Lung (tissue), 12 donors: ENCODE data around the gene UNC45B. TPM values are rescaled to one million over a fixed set of nuclear protein-coding genes. Genes with fewer than 3 reads are reported as not detected.

Experiments
- ATAC-seq: fragments of 200-7000 bp; cut with Tn5 transposase; one replicate; pipeline ENCODE4 v1.9.1; 2020; ENCODE audit warnings: moderate number of reproducible peaks; ENCODE audit not compliant: insufficient read depth, low FRiP score
- DNase-seq, 3 donors: peaks; one replicate each; pipeline ENCODE4 v3.0.0-alpha.2; 2013 to 2017
- H3K27ac ChIP-seq, 2 donors: one replicate each; pipeline ENCODE4 v1.5.1; 2013; ENCODE audit warnings: mild to moderate bottlenecking in 2 of 2, moderate library complexity in 2 of 2, control low read depth in 1 of 2, inconsistent platforms in 1 of 2, low read depth in 1 of 2, low read length in 1 of 2
- H3K27me3 ChIP-seq, 3 donors: one replicate each; pipeline ENCODE4 v1.5.1; 2013; ENCODE audit warnings: low read length in 2 of 3; ENCODE audit not compliant: control insufficient read depth in 3 of 3, insufficient read depth in 3 of 3
- H3K36me3 ChIP-seq, 4 donors: one replicate each; pipeline ENCODE4 v1.5.1; 2013; ENCODE audit warnings: low read length in 4 of 4, mild to moderate bottlenecking in 1 of 4, moderate library complexity in 1 of 4; ENCODE audit not compliant: control insufficient read depth in 4 of 4, insufficient read depth in 4 of 4
- H3K4me1 ChIP-seq, 5 donors: one replicate each; pipeline ENCODE4 v1.5.1; 2013; ENCODE audit warnings: low read length in 5 of 5, mild to moderate bottlenecking in 2 of 5, moderate library complexity in 1 of 5; ENCODE audit not compliant: control insufficient read depth in 5 of 5, insufficient read depth in 5 of 5
- H3K4me3 ChIP-seq: one replicate; pipeline ENCODE4 v1.5.1; 2013; ENCODE audit warnings: mild to moderate bottlenecking, control low read depth, moderate library complexity
- H3K9ac ChIP-seq, 2 donors: one replicate each; pipeline ENCODE4 v1.5.1; 2013; ENCODE audit warnings: low read length in 2 of 2, control low read depth in 1 of 2; ENCODE audit not compliant: insufficient read depth in 1 of 2
- H3K9me3 ChIP-seq, 4 donors: one replicate each; pipeline ENCODE4 v1.5.1; 2013; ENCODE audit warnings: low read length in 3 of 4, mild to moderate bottlenecking in 1 of 4, moderate library complexity in 1 of 4; ENCODE audit not compliant: control insufficient read depth in 4 of 4, insufficient read depth in 3 of 4
- WGBS, 2 donors: extraction: QIAGEN DNeasy Blood & Tissue Kit; methylation state at CpG; one replicate each; pipeline ENCODE4 v1.1.7; 2013; 5-methylcytosine and 5-hydroxymethylcytosine counted together
- polyA plus RNA-seq, 2 donors: library from polyadenylated mRNA; stranded (reverse); fragments of 200-250 nt; gene quantifications; one replicate each; pipeline ENCODE4 v1.2.1, GENCODE V29; 2013
- total RNA-seq, 2 donors: library from RNA; depleted of rRNA in 1 of 2; stranded (reverse); fragments of >200 nt in 1 of 2; gene quantifications; one replicate each; pipeline ENCODE4 v1.2.1, GENCODE V29; 2014 to 2021
- TF ChIP-seq, protein P1 (sequence below): IDR thresholded peaks from 2 replicates; pipeline ENCODE4 v1.5.1; 2012; ENCODE audit warnings: mild to moderate bottlenecking; ENCODE audit errors: control extremely low read depth, extremely low read depth
- donor health status: control.
- donor health status: control.
- donor health status: Bipolar disorder and iron deficiency.
- donor health status: healthy.
- donor health status: DM: yes; HTN: yes; CAD: no.

UNC45B gene
- total and polyA plus RNA-seq, 4 donors = 0.06 to 1.6 (median 0.29) TPM

DNA sequence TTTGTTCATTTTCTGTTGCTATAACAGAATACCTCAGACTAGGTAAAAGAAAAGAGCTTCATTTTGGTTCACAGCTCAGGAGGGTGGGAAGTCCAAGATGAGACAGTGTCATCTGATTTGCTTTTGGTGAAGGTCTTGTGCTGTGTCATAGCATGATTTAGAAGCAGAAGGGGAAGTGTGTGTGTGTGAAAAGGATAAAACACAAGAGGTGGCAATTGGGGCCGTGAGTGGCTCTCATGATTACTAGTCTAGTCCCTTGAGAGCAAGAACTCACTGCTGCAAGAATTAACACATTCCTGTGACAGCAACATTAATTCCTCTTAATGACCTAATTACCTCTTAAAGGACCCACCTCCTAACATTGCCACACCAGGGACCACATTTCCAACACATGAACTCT lies 38.2 kb downstream of the UNC45B start:
- TF ChIP-seq, protein P1, sequence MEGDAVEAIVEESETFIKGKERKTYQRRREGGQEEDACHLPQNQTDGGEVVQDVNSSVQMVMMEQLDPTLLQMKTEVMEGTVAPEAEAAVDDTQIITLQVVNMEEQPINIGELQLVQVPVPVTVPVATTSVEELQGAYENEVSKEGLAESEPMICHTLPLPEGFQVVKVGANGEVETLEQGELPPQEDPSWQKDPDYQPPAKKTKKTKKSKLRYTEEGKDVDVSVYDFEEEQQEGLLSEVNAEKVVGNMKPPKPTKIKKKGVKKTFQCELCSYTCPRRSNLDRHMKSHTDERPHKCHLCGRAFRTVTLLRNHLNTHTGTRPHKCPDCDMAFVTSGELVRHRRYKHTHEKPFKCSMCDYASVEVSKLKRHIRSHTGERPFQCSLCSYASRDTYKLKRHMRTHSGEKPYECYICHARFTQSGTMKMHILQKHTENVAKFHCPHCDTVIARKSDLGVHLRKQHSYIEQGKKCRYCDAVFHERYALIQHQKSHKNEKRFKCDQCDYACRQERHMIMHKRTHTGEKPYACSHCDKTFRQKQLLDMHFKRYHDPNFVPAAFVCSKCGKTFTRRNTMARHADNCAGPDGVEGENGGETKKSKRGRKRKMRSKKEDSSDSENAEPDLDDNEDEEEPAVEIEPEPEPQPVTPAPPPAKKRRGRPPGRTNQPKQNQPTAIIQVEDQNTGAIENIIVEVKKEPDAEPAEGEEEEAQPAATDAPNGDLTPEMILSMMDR = no peak
- WGBS, 2 donors = 28 to 53% methylated on average over 1 of the region's 1 CpG

DNA sequence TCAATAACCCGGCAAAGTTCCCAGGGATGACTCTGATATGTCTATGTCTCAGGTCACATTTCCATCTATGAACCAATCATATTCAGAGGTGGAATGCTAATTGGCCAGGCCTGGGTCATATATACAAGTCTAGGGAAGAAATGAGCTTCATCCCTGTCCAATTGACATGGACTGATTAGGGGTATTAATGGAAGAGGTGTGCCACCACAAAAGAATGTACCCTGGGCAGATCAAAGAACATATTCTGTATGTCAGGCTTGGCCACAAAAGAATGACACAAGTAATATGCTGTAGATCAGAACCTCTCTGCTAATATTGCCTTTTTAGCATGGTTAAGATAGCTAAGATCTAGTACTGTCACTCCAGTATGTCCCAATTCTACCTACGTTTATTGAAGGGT lies 39.9 kb downstream of the UNC45B start:
- Histone ChIP-seq H3K27ac (no peak overlapping the region), H3K36me3 (peaks cover 0 to 7% (median 0%) of the 10 kb centered on the region in 4 donors), H3K4me1 (no peaks in the 10 kb centered on the region), H3K9ac (no peak overlapping the region), H3K27me3 (peaks cover 0 to 9% (median 3%) of the 10 kb centered on the region in 3 donors), H3K9me3 (peaks cover 0 to 1% (median 0%) of the 10 kb centered on the region in 4 donors), H3K4me3 (no peak overlapping the region)
- DNase-seq (no peak), ATAC-seq (no peak)
- TF ChIP-seq, protein P1 = no peak
- WGBS, 2 donors = 87% methylated on average over 2 of the region's 2 CpGs

More for the DNA sequence above, 38.2 kb downstream of the UNC45B start:
- no peak for DNase-seq
- H3K4me1 ChIP-seq = no peaks in the 10 kb centered on the region
- no peak overlapping the region for H3K9ac ChIP-seq
- H3K27me3 ChIP-seq = peaks cover 0 to 9% (median 3%) of the 10 kb centered on the region in 3 donors
- peaks cover 0 to 7% (median 0%) of the 10 kb centered on the region in 4 donors for H3K36me3 ChIP-seq
- no peak overlapping the region for H3K4me3 ChIP-seq
- H3K9me3 ChIP-seq = peaks cover 0 to 1% (median 0%) of the 10 kb centered on the region in 4 donors
- H3K27ac ChIP-seq = no peak overlapping the region
- no peak for ATAC-seq

DNA sequence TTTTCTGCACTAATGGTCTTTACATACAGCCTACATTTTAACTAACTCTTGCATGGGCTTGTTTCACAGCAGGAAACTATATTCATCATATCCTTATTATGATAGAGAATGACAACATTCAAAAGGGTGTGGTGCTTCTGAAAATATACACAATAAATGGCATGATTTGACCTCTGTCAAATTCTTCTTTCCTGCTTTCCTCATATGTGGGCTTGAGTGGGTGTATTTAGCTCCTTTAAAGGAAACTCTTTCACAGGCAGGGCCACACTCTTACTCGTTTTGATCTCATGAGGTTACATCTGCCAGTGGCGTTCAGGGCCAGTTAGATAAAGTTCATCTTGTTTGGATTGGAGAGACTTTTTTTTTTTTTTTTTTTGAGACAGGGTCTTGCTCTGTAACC lies 40.5 kb downstream of the UNC45B start:
- ATAC-seq (no peak), DNase-seq (no peak)
- no peak overlapping the region for H3K27ac ChIP-seq

More for the DNA sequence above, 40.5 kb downstream of the UNC45B start:
- H3K9ac ChIP-seq = no peak overlapping the region
- peaks cover 0 to 1% (median 0%) of the 10 kb centered on the region in 4 donors for H3K9me3 ChIP-seq
- no peaks in the 10 kb centered on the region for H3K4me1 ChIP-seq
- H3K27me3 ChIP-seq = peaks cover 0 to 8% (median 3%) of the 10 kb centered on the region in 3 donors
- WGBS, 2 donors = 36 to 65% methylated on average over 2 of the region's 2 CpGs
- H3K36me3 ChIP-seq = peaks cover 0 to 7% (median 0%) of the 10 kb centered on the region in 4 donors
- no peak overlapping the region for H3K4me3 ChIP-seq
- TF ChIP-seq, protein P1 = no peak
